UCSD-AML1 (cell line): Measurements from ENCODE around the gene ZDHHC14.
"Not testable (repeated sequence)": the region's sequence is repeated elsewhere in the genome, so short reads cannot be mapped to it uniquely, and the experiment has no call there.

Experiments
- DNase-seq: peaks from one replicate; lab custom pipeline; 2025; ENCODE audit not compliant: unreplicated experiment; lab: John Stamatoyannopoulos, UW

ZDHHC14 gene

DNA sequence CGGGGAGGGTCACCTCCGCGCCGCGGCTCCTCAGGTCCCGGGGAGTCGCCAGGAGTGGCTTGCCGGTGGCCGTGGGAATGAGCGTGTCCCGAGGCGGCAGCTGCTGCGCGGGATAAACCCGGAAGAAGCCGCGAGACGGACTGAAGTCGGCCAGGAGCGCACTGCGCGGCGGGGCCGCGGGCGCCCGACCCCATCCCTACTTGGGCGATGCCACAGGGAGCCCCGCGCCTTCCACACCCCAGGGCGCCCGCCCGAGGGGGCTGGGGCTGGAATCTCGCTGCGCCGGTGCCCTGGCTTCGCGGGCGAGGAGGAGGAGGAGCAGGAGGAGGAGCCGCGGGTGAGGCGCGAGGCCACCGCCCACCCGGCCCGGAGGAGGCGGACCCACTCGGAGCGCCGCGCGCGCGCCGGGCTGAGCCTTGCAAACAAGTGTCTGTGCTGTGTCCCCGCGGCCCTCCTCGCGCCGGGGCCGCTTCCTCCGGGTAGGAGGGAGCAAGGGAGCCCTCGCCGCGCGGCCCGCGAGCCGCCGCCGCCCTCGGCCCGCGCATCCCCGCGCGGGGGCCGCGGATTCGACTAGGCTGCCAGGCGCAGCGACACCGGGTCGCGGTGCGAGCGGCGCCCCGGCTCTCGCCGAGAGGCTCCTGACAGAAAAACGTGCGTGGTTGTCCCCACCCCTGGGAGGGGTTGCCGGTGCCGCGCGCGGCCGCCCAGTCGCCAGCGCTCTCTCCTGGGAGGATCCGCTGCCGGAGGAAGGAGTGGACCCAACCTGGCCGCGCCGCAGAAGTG lies at the start of gene ZDHHC14:
Gene ZDHHC14 (plus strand): TSS at position 412 of the 783 bp plus-strand sequence.
- DNase-seq: peak; percentile 90

DNA sequence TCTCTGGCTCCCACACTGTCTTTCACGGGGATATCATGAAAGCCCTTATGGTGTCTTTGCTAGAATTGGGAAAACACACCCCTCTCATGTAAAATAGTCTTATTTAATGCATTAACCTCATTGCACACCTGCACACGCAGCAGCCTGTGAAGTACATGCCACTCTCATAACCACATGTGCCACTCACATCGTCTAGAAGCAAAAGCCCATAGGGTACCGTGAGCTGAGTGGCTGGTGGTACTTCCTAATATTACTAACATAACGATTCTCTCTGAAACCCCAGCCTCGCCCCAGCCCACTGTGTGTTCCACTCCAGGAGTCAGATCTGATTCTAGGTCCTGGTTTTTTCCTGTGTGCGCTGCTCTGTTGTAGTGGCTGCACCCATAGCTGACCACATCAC lies 48.2 kb upstream of the ZDHHC14 start:
- DNase-seq: no peak

DNA sequence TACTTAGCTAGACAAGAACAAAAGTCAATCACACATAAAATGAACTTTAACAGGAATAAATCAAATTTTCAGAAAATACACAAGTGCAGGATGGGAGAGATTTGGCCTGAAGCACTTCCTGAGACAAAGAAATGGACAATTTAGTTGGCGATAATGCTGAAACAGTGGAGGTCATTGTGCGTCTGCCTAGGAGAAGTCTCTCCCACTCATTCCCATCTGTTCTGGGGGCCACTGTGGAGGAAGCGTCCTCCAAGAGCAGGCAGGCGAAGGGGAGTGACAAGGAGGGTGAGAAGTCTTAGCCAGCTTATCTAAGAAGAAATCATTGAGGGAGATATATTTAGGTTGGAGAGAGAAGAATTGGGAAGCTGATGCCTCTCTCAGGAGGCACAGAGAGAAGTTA lies 47.5 kb upstream of the ZDHHC14 start:
- no peak for DNase-seq

DNA sequence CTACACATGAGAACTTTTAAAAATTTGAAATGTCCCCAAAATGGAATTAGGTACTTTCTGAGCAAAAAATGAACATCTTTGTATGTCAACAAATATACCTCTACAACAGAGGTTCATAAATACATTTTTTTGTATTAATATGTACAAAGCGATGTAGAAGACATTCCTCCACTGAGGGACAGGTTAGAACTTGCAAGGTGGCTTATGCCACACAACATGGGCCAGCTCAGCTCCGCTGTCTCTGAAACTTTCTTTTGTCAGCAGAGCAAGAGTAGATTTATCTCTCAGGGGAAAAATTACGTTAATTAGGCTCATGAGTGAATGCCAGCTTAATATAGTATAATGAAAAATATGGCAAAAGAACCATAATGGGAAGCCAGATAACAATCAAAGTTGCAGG lies 47.0 kb upstream of the ZDHHC14 start:
- DNase-seq: no peak

DNA sequence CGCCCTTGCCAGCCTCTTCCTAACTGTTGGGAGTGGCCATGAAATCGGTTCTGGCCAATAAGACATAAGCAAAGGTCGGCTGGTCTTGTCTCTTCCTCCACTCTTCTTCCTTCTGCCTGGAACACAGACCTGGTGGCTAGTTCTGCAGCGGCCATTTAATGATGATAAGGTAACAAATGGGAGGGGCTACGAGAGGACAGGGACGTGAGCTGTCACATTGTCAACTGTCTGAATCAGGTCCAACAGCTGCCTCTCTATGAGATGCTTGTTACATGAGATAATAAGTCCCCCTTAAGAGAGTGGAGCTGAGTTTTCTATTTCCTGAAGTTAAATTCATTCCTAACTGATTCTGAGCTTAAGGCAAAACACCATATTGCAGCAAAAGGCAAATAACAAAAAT lies 45.2 kb upstream of the ZDHHC14 start:
- DNase-seq: no peak

DNA sequence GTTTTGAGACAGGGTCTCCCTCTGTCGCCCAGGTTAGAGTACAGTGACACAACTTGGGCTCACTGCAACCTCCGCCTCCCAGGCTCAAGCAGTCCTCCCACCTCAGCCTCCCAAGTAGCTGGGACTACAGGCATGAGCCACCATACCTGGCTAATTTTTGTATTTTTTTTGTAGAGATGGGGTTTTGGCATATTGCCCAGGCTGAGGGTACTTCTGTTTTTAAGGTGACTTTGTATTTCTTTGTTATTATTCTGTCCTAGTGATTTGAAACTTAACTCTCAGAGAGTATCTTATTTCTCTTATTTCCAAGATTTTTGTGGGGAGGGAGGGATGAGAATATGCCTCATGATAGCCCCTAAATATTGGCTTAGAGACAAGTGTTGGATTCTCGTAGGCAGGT lies 43.7 kb upstream of the ZDHHC14 start:
- DNase-seq: not testable (repeated sequence)

DNA sequence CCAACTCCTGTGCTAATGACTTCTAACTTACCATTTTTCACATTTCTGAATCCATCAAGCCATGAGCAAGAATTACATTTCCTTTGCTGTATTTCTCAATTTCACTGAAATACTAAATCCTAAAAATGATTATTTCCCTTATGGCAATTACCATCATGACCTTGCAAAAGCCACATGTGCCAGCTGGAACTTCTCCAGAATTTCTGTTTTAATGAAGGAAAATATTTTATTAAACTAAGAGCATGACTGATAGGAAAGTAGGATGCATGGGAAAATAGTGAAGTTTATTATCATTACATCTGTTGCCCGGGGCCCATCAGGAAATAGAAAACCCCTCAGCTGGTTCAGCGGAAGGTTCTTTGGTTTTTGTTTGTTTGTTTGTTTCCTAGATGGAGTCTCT lies 43.2 kb upstream of the ZDHHC14 start:
- no peak for DNase-seq

DNA sequence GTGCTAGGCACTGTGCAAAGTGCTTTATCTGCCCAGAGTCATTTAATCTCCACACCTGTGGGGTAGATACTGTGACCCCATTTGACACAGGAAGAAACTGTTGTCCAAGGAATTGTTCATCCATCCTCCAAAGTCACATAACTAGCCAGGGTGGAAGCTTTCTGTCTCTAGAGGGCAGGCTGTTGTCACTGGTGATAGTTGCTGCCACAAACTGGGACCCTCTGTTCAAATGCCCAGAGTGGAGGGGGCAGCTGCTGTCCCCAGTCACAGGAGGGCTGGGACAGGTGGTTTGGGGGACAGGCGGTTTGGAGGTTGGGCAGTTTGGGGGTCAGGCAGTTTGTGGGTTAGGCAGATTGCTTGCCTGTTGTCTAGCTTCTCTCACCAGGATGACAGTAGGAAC lies 41.6 kb upstream of the ZDHHC14 start:
- DNase-seq: no peak

DNA sequence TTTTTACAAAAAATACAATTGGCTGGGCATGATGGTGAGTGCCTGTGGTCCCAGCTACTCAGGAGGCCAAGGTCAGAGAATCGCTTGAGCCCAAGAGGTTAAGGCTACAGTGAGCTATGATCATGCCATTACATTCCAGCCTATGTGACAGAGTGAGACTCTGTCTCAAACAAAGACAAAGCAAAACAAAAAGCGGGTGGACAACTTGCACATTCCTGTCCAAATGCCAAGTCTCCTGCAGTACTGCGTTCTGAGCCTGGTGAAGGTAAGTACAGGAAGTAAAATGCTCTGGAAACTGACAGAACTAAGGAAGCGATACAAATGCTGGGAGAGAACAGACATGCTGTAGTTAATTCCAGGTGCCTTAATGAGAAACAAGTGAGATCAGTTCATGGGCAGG lies 37.3 kb upstream of the ZDHHC14 start:
- DNase-seq: no peak

DNA sequence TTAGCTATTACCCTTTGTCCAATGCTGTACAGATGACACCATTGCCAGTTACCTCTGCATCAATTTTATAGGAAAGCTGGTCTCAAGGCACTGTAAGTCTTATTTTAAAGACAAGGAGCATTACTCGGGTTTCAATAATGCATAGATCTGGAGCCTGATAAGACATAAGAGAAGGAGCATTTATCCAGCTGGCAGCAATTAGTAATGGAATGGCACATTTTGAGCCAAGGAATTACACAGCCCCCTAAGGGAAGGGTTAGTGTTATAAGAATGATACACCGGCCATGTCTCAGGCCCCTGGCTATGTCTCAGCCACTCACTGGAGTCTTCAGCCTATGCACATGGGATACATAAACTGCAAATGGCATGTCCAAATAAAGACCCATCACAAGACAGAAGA lies 34.6 kb upstream of the ZDHHC14 start:
- no peak for DNase-seq

DNA sequence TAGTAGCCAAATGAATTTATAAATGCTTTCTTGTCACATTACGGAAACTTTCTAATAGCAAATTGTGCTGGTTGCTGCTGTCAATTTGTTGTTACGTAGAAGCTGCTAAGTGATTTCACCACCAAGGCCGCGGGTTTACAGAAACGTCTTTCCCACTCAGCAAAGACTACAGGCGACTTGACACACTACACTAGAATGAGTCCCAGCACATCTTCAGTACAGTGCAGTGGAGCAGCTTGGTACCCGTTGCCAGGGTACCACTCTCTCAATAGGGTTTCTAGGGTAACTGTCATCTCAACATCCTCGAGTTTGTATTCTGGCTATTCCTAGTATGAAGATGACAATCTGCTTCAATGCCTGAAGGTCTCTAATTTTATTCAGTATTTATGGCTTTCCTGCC lies 22.7 kb upstream of the ZDHHC14 start:
- DNase-seq: no peak

DNA sequence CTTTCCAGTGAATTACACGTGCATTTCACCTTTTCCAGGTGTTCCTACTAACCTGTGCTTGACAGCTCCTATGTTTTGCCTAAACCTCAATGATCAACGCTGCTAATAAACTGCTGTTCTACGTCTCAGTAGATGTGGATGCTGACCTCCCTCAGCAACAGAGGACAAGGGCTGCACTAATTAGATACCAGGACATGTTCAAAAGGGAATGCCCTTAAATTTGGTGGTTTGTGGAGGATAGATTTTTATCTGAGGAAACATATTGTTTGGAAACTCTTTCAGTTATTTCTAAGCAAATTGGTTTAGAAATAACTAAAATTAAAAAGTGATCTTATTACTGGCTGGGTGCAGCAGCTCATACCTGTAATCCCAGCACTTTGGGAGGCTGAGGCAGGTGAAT lies 19.1 kb upstream of the ZDHHC14 start:
- DNase-seq: no peak

DNA sequence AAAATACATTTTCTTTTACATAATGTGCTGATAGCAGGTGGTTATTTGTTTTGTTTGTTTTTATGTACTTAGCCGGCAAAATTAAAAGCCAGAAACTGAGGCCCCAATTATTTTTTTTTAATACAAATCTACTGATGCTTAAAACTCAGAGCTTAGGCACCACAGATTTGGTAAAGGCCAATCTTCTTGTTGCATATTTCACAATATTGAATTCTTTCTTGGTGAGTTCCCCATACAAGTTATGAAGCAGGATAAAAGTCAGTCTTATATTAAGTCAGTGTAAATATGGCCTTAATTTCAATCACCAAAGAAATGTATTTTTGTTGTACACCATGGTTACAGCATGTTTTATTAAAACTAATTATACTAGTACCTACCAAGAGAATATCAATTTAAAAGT lies 16.3 kb upstream of the ZDHHC14 start:
- no peak for DNase-seq

DNA sequence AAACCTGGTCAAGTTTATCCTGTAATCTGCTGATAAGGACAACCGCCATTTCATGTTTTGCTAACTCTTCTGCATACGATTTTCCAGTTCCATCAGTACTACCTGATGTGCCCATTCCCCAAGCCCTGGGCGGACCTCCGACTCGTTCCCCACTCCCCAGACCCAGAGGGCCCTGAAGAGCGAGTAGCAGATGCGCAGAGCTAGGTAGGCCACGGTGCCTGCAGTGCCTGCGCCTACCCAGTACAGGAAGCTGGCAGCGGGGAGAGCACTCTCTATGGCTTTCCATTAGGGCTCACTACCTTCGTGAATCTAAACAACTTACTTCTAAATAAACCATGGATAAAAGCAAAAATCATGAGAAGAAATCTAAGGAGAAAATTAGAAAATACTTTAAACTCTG lies 14.3 kb upstream of the ZDHHC14 start:
- DNase-seq: no peak

DNA sequence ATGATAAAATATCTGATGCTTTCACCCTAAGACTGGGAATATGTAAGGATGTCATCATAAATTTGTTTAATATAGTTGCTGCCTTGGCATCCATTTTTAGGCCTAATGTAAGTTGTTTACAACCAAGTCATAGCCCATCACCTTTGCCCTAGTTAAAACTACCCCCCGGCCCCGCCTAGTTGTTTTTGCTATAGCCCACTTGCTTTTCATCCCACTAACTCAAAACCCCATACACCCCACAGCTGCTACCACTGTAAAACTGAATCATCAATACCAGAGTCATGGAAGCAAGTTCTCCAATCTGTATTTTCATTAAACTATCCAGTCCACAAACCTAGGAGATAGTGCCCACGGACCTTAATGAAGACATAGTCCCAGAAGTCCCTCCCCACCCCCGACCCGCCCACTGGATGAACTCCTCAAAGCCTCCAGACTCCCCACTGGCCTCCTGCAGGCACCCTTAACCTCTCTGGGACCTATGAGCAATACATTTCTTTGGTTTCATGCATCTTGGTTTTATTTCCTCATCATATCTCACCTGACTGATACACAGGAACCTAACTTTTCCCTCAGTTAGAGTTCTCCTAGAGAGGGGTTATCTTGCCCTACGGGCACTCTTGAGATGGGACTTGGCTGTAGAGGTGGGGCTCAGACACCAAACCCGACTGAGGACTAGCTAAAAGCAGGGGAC lies 12.5 kb upstream of the ZDHHC14 start:
- no peak for DNase-seq

DNA sequence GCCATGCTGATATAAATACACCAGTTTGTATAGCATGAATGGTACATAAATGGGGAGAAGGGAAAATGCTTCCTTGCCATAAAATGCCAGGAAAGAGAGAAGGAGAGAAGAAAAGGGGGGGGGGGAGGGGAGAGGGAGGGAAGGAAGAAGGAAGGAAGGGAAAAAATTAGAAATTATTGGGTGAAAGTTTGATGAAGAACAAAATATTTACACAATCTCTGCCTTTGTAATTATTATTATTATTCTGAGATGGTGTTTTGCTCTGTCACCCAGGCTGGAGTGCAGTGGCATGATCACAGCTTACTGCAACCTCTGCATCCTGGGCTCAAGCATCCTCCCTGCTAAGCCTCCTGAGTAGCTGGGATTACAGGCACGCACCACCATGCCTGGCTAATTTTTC lies 10.2 kb upstream of the ZDHHC14 start:
- DNase-seq: no peak

DNA sequence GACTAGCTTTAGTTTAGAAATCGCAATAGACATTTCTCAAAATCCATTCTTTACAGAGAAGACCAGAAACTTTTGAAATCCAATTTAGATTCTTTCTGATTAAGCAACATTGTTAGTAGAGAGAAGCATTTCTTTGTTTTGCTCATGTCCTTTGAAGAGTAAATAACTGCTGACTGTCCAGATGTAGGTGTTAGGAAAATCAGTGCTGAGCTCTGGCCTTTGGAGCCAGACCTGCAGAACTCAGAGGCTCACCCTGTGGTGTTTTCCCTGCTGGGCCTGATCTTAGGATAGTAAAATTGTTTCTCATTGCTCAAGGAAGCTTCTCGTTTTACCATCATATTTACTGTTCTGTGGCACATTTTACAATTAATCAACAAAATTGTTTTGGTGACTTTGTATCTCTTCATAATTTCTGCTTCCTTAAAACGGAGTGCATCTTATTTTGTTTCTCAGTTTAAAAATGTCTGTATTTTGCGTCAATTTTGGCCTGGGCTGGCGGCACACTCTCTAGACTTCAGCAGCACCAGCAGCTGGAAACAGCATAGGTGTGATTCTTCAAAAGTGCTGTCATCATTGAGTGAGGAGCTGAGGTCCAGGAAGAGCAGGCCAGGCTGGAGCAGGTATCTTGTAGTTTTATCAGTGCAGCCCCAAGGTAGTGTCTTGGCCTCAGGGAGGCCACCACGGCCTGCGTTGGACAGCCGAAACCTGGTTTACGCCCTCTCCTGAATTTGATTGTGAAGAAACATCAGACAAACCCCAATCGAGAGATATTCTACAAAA lies 8.3 kb upstream of the ZDHHC14 start:
- no peak for DNase-seq

DNA sequence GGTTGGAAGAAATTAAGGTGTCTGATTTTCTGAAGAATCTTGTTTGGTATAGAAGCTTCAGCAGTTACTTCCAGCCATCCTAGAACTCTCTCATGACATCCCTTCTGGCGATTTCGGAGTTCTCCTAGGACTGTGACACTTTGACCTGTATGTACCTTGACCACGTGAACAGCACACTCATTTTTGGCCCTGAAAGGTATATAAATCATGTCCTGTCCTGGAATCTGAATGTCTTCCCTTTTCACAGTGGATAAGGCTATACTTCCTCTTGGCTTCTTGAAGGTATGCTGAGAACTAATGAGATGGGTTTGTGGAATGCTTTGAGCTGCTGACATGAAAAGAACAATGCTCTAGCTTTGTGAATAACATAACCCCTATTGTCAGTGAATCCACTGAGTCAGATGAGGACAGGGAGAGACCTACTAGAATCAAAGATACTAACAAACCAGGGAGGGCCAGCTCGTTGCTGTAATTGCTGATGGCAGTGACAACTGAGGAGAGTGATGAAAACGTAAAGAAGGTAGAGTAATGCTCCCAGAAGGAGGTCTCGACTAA lies 6.0 kb upstream of the ZDHHC14 start:
- no peak for DNase-seq

DNA sequence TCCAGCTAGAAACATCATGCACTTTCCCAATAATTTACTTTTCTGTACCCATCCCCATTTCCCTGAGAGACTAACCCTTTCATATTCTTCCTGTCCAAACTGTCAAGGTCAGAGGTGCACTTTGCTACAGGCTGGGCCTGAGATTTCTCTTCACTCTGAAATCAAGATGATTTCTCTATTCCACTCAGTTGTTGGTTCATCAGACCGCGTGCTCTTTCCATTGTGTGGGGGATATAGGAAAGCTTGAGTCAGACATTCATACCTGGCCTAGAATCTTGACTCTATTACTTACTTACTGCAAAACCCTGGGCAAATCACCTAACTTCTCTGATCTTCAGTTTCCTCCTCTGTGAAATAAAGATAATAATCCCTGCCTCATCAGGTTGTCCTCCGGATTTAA lies 4.7 kb upstream of the ZDHHC14 start:
- DNase-seq: no peak

DNA sequence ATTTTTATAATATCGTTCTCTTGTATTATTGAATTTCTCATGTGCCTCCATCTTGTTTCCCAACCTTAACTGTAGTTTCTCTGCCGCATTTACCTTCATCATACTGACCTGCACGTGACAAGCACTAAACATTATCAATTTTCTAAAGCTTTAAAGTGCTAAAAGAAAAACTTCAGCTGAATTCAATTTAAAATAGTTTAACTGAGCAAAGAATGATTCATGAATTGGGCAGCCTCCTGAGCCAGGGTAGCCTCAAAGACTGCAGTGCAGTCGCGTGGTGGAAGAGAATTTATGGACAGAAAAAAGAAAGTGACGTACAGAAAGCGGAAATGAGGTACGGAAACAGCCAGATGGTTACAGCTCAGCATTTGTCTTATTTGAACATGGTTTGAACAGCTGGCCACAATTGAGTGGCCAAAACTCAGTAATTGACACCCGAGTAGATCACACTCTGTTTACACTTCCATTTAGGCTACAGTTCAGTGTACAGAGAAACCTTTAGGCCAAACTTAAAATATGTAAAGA lies 4.2 kb upstream of the ZDHHC14 start:
- no peak for DNase-seq

DNA sequence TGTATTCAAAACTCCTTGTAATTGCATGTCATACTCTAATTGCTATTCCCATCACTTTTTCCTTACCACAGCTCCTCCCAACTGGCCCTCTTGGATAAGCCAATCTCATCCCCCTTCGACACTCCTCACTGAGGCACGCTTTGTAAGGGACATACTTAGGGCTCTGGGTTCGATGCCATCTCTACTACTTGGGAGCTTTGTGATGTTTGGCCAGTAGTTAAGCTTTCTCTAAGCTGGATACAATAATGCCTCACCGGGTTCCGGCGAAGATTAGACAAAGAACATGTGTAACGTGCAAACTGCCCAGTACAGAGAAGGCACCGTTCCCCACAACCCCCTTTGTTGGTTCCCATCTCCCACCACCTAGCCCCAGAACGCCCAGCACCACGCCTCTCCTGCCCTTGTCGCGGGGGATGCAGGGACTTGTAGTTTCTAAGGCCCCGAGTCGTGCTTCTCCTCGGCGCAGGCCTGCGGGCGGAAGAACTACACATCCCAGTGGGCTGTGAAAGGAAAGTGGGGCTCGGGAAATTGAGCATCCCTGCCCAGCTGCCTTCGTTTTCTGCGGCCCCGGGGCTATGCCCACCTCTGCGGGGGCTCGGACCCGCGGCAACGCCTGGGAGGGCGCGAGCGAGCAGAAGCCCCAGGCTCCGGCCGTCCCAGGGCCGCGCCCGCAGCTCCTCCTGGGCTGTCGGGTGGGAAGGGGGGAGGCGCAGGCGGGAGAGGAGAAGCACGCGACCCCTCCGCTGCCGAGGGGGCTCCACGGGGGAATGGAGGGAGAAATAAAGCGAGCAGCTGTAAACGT lies 1.1 kb upstream of the ZDHHC14 start:
- peak; percentile 89 for DNase-seq
